Hepatocyte (in vitro differentiated cells): ENCODE results near the gene ECD. TPM values are rescaled to one million over a fixed set of nuclear protein-coding genes. Genes with fewer than 3 reads are reported as not detected.
A peak's percentile ranks its signal among the peaks of the same experiment; 100 is the strongest.

Experiments used
- DNase-seq: peaks from one replicate; pipeline ENCODE4 v3.0.0-alpha.2; 2016; ENCODE audit warnings: low spot score
- H2AFZ ChIP-seq: fragments of 200-600 bp; sonication (generic); 2 replicates; pipeline ENCODE4 v1.6.0; 2016; ENCODE audit warnings: antibody characterized with exemption, mild to moderate bottlenecking
- H3K27ac ChIP-seq: fragments of 200-600 bp; sonication (generic); 2 replicates; pipeline ENCODE4 v1.5.1; 2016; ENCODE audit warnings: mild to moderate bottlenecking
- H3K27me3 ChIP-seq: fragments of 200-600 bp; sonication (generic); 2 replicates; pipeline ENCODE4 v1.6.1; 2016
- H3K36me3 ChIP-seq: fragments of 200-600 bp; sonication (generic); replicated peaks from 2 replicates; pipeline ENCODE4 v1.5.1; 2016; ENCODE audit warnings: low read depth; ENCODE audit not compliant: insufficient read depth
- H3K4me1 ChIP-seq: fragments of 200-600 bp; sonication (generic); 2 replicates; pipeline ENCODE4 v1.5.1; 2016; ENCODE audit warnings: mild to moderate bottlenecking, moderate library complexity; ENCODE audit not compliant: insufficient read depth
- H3K4me2 ChIP-seq: fragments of 200-600 bp; sonication (generic); 2 replicates; pipeline ENCODE4 v1.6.0; 2016
- H3K4me3 ChIP-seq: fragments of 200-600 bp; sonication (generic); 2 replicates; pipeline ENCODE4 v1.5.1; 2016; ENCODE audit warnings: mild to moderate bottlenecking
- H3K79me2 ChIP-seq: fragments of 200-600 bp; sonication (generic); 2 replicates; pipeline ENCODE4 v1.6.0; 2017; ENCODE audit warnings: mild to moderate bottlenecking
- H3K9me2 ChIP-seq: fragments of 200-600 bp; sonication (generic); replicated peaks from 2 replicates; pipeline ENCODE4 v1.6.0; 2017; ENCODE audit warnings: mild to moderate bottlenecking; ENCODE audit not compliant: insufficient read depth
- H3K9me3 ChIP-seq: fragments of 200-600 bp; sonication (generic); 2 replicates; pipeline ENCODE4 v1.5.1; 2016; ENCODE audit warnings: low read depth, mild to moderate bottlenecking
- H4K20me1 ChIP-seq: fragments of 200-600 bp; sonication (generic); 2 replicates; pipeline ENCODE4 v1.6.0; 2016; ENCODE audit warnings: mild to moderate bottlenecking; ENCODE audit not compliant: insufficient read depth, poor library complexity, severe bottlenecking
- CTCF ChIP-seq: fragments of 200-600 bp; sonication (generic); IDR thresholded peaks from 2 replicates; pipeline ENCODE4 v1.5.1; 2016; ENCODE audit warnings: antibody characterized with exemption, mild to moderate bottlenecking; ENCODE audit not compliant: poor library complexity
- EZH2 ChIP-seq: fragments of 200-600 bp; sonication (generic); IDR thresholded peaks from 2 replicates; pipeline ENCODE4 v1.6.1; 2016; ENCODE audit warnings: antibody characterized with exemption, mild to moderate bottlenecking, borderline replicate concordance
- EZH2phosphoT487 ChIP-seq: fragments of 200-600 bp; sonication (generic); IDR thresholded peaks from one replicate; pipeline ENCODE4 v1.6.1; 2018; ENCODE audit warnings: antibody characterized with exemption, mild to moderate bottlenecking, low read depth, moderate library complexity; ENCODE audit not compliant: unreplicated experiment, severe bottlenecking
- WGBS: methylation state at CpG from one replicate; pipeline ENCODE4 v1.1.6; 2016; ENCODE audit warnings: low lambda C conversion rate; ENCODE audit errors: missing lambda C conversion rate; 5-methylcytosine and 5-hydroxymethylcytosine counted together
- polyA plus RNA-seq: library from polyadenylated mRNA; unstranded; fragments of >200 nt; fragmentation: Nextera tagmentation; extraction: Ambion mirVana; gene quantifications from 2 replicates; pipeline ENCODE4 v1.2.1, GENCODE V29; 2016
- total RNA-seq: library from RNA; depleted of rRNA; stranded (reverse); fragments of >200 nt; gene quantifications from 2 replicates; pipeline ENCODE4 v1.2.3, GENCODE V29; 2014

Gene ECD
- 30.1 and 30.5 TPM in 2 replicates for total RNA-seq
- 26.9 and 31.0 TPM in 2 replicates for polyA plus RNA-seq

DNA sequence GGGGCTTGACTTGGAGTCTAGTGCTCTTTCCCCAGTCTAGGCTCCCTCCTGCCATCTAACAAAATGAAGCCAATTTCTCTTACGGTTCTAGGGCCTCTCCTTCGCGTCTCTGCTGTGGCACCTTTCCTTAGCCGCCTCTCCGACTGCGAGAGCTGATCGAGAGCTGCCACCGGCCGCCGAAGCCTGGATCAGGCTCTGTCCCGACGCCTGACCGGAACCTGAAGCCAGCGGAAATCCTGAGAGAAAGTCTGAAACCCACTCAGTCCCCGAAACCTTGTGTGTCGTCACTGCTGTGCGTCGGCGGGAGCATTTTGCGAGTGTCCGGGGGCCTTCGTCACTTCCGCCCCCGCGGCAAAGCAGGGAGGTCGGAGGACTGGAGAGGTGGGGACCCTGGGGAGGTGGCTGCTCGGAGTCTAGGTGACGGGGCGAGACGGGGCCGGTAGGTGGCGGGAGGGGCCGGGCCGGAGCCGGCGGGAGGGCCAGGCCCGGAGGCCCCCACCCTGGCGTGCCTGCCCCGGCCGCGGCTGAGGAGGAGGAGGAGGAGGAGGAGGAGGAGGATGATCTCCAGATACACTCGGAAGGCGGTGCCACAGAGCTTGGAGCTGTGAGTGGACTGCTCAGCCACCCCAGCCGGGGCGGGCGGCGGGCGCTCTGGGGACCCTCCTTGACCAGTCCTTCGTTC is at the start of gene ECD, which contains the start of gene FAM149B1:
ECD (minus strand) TSS at position 226 of the 682 bp plus-strand sequence. CDS start 4,071 bp downstream, outside the sequence.
FAM149B1 (plus strand) TSS at position 337 of the 682 bp plus-strand sequence; CDS start at position 558, 221 bp downstream.
- no peaks in the 10 kb centered on the region for H3K36me3 ChIP-seq
- peaks cover 74% of the 10 kb centered on the region for H3K79me2 ChIP-seq
- under 1% methylated on average over 27 of the region's 49 CpGs for WGBS
- H3K9me3 ChIP-seq: no peaks in the 10 kb centered on the region
- H3K4me3 ChIP-seq: peak within 1 kb of the TSS; percentile 82
- H3K4me1 ChIP-seq: peaks cover 3% of the 10 kb centered on the region
- no peaks in the 10 kb centered on the region for H3K9me2 ChIP-seq
- H3K27me3 ChIP-seq: no peaks in the 10 kb centered on the region
- peak within 1 kb of the TSS; percentile 87 for H3K4me2 ChIP-seq
- no peaks in the 10 kb centered on the region for H4K20me1 ChIP-seq
- peak within 1 kb of the TSS; percentile 98 for H3K27ac ChIP-seq
- peak within 1 kb of the TSS; percentile 64 for H2AFZ ChIP-seq
- TF ChIP-seq EZH2: no peak
- TF ChIP-seq EZH2phosphoT487: no peak
- peak; percentile 16 for TF ChIP-seq CTCF
- DNase-seq: peak; percentile 96

GRCh38 chr10:73215749-73216148 is 47.9 kb upstream of the ECD start:
- TF ChIP-seq EZH2 (no peak), CTCF (no peak)
- Histone ChIP-seq H3K9me3 (no peaks in the 10 kb centered on the region), H4K20me1 (no peaks in the 10 kb centered on the region), H3K27ac (no peak overlapping the region), H3K9me2 (no peaks in the 10 kb centered on the region), H3K4me3 (no peak overlapping the region), H3K4me1 (no peaks in the 10 kb centered on the region), H3K4me2 (no peak overlapping the region), H3K27me3 (no peaks in the 10 kb centered on the region), H3K79me2 (no peaks in the 10 kb centered on the region), H3K36me3 (no peaks in the 10 kb centered on the region), H2AFZ (no peak overlapping the region)
- WGBS: 92% methylated on average over 1 of the region's 1 CpG
- no peak for DNase-seq

DNA sequence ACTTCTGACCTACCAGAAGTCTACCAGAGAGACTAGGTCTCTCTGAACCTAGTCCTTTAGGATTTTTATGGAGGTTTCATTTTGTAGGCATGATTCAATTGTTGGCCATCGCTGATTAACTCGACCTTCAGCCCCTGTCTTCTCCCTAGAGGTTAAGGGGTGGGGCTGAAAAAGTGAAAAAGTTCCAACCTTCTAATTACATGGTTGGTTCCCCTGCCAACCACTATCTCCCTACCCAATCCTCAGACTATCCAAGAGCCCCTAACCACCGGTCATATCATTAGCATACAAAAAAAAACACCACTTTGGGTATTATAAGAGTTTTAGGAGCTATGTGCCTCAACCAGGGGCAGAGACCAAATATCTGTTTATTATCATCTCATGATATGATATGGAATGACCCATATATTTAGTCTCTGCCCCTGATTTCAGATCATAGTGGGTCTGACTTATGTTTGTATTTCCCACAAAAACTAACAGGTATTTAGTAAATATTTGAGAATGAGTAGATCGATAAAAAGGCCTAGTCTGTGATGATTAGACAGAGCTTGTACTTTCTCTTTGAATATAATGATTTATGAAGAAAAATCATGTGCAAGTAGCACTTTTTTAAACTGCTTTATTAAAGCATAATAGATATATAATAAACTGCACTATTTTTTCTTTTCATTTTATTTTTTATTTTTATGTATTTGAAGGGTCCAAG is 43.5 kb upstream of the ECD start:
- WGBS: 88% methylated on average over 4 of the region's 4 CpGs
- Histone ChIP-seq H4K20me1 (no peaks in the 10 kb centered on the region), H3K4me3 (no peak overlapping the region), H3K36me3 (no peaks in the 10 kb centered on the region), H3K9me3 (no peaks in the 10 kb centered on the region), H3K4me1 (no peaks in the 10 kb centered on the region), H3K4me2 (no peak overlapping the region), H3K79me2 (no peaks in the 10 kb centered on the region), H3K27ac (no peak overlapping the region), H3K9me2 (no peaks in the 10 kb centered on the region), H2AFZ (no peak overlapping the region), H3K27me3 (no peaks in the 10 kb centered on the region)
- TF ChIP-seq CTCF (no peak), EZH2phosphoT487 (no peak), EZH2 (no peak)
- no peak for DNase-seq
